ENCODE data around the gene FNDC10. TPM values are rescaled to one million over a fixed set of nuclear protein-coding genes. Genes with fewer than 3 reads are reported as not detected.

FNDC10 gene
- total RNA-seq, 1 donor from 2014 or later, result 11.9 TPM

- H3K4me3 Mint-ChIP-seq (ENCODE audit: unreplicated experiment), result no peak overlapping the region
Measured at GRCh38 chr1:1577367-1578011, 22.4 kb downstream of the FNDC10 start.

GRCh38 chr1:1574721-1575537 lies 25.0 kb downstream of the FNDC10 start, which contains the start of gene SSU72:
Gene SSU72, minus strand, starts transcription at chr1:1574863. Its CDS starts 306 bp downstream, at chr1:1574557.
- H3K4me3 Mint-ChIP-seq (ENCODE audit: unreplicated experiment), result peak within 1 kb of the TSS; percentile 99
- H3K4me1 Mint-ChIP-seq (ENCODE audit: low read depth, unreplicated experiment), result peaks cover 11% of the 10 kb centered on the region
- peaks cover 16% of the 10 kb centered on the region for H3K27me3 Mint-ChIP-seq (ENCODE audit: unreplicated experiment)
- peaks cover 21% of the 10 kb centered on the region for H3K9me3 Mint-ChIP-seq (ENCODE audit: unreplicated experiment)
- peaks cover 9% of the 10 kb centered on the region for H3K36me3 Mint-ChIP-seq (ENCODE audit: unreplicated experiment)
- peak; percentile 94 for DNase-seq
- TF ChIP-seq CTCF (IDR thresholded peaks at IDR 0.05; ENCODE audit: partially characterized antibody, unreplicated experiment), result no peak
- H3K27ac Mint-ChIP-seq (ENCODE audit: unreplicated experiment), result peak within 1 kb of the TSS; percentile 95

More at GRCh38 chr1:1577367-1578011, 22.4 kb downstream of the FNDC10 start:
- Mint-ChIP-seq H3K27ac (ENCODE audit: unreplicated experiment) (no peak overlapping the region), H3K36me3 (ENCODE audit: unreplicated experiment) (peaks cover 4% of the 10 kb centered on the region), H3K27me3 (ENCODE audit: unreplicated experiment) (peaks cover 13% of the 10 kb centered on the region), H3K4me1 (ENCODE audit: low read depth, unreplicated experiment) (peaks cover 5% of the 10 kb centered on the region), H3K9me3 (ENCODE audit: unreplicated experiment) (peaks cover 23% of the 10 kb centered on the region)
- no peak for TF ChIP-seq CTCF (IDR thresholded peaks at IDR 0.05; ENCODE audit: partially characterized antibody, unreplicated experiment)
- no peak for DNase-seq

- peak; percentile 71 for DNase-seq
- Mint-ChIP-seq H3K27ac (ENCODE audit: unreplicated experiment) (peak overlapping the region; percentile 92), H3K27me3 (ENCODE audit: unreplicated experiment) (peaks cover 16% of the 10 kb centered on the region), H3K9me3 (ENCODE audit: unreplicated experiment) (peaks cover 21% of the 10 kb centered on the region), H3K36me3 (ENCODE audit: unreplicated experiment) (peaks cover 9% of the 10 kb centered on the region), H3K4me3 (ENCODE audit: unreplicated experiment) (peak overlapping the region; percentile 95), H3K4me1 (ENCODE audit: low read depth, unreplicated experiment) (peaks cover 14% of the 10 kb centered on the region)
- peak; percentile 35 for TF ChIP-seq CTCF (IDR thresholded peaks at IDR 0.05; ENCODE audit: partially characterized antibody, unreplicated experiment)
Measured at GRCh38 chr1:1573843-1574720, 25.9 kb downstream of the FNDC10 start.

- Mint-ChIP-seq H3K36me3 (ENCODE audit: unreplicated experiment) (peaks cover 15% of the 10 kb centered on the region), H3K4me1 (ENCODE audit: low read depth, unreplicated experiment) (peaks cover 26% of the 10 kb centered on the region), H3K27ac (ENCODE audit: unreplicated experiment) (no peak overlapping the region), H3K27me3 (ENCODE audit: unreplicated experiment) (peaks cover 14% of the 10 kb centered on the region), H3K9me3 (ENCODE audit: unreplicated experiment) (peaks cover 19% of the 10 kb centered on the region), H3K4me3 (ENCODE audit: unreplicated experiment) (no peak overlapping the region)
- no peak for TF ChIP-seq CTCF (IDR thresholded peaks at IDR 0.05; ENCODE audit: partially characterized antibody, unreplicated experiment)
- DNase-seq, result no peak
Measured at GRCh38 chr1:1569341-1569740, 30.6 kb downstream of the FNDC10 start.

All from glutamatergic neuron (in vitro differentiated cells).